GM12878 (cell line): Measurements from ENCODE around the gene NPAS3. TPM values are rescaled to one million over a fixed set of nuclear protein-coding genes. Genes with fewer than 3 reads are reported as not detected.

Experiments used
- ATAC-seq: fragments of 200-7000 bp; cut with Tn5 transposase; 3 replicates; pipeline ENCODE4 v1.9.1; 2020; ENCODE audit warnings: mild to moderate bottlenecking, moderate library complexity
- BruUV-seq: library from RNA; stranded (reverse); fragments of 400-500 nt; replicated peaks from 2 replicates; lab custom pipeline; 2021; lab: Mats Ljungman, UMichigan
- CTCF ChIA-PET: fragments of 300-600 bp; sonication (Branson Sonifier 250); formaldehyde crosslinking; extraction: SDS; loops from one replicate; lab custom pipeline; 2021; ENCODE audit warnings: inconsistent platforms; lab: Yijun Ruan, JAX
- POLR2A ChIA-PET: fragments of 350-600 bp; formaldehyde crosslinking; extraction: SDS; loops from one replicate; lab custom pipeline; 2021; ENCODE audit warnings: inconsistent platforms; lab: Charles Lee
- RAD21 ChIA-PET: fragments of 300-600 bp; sonication (Branson Sonifier 250); formaldehyde crosslinking; loops from one replicate; lab custom pipeline; 2023; ENCODE audit warnings: antibody characterized with exemption; ENCODE audit not compliant: unreplicated experiment; lab: Charles Lee
- SMC1A ChIA-PET: fragments of 300-600 bp; sonication (Branson Sonifier 250); formaldehyde crosslinking; loops from one replicate; lab custom pipeline; 2023; ENCODE audit not compliant: unreplicated experiment, uncharacterized antibody; lab: Charles Lee
- DNase-seq: peaks from one replicate; pipeline ENCODE4 v3.0.0-alpha.2; 2011; ENCODE audit warnings: low read depth, low spot score
- FAIRE-seq: peaks from 3 replicates; lab custom pipeline; 2011; peaks lifted over from hg19 to GRCh38; lab: Jason Lieb, UNC
- H2AFZ ChIP-seq: 2 replicates; pipeline ENCODE4 v1.6.0; 2011; ENCODE audit warnings: low read depth, low read length, control low read depth; ENCODE audit not compliant: control insufficient read depth
- H3K27ac ChIP-seq: 2 replicates; pipeline ENCODE4 v1.5.1; 2011; ENCODE audit warnings: control low read depth; ENCODE audit not compliant: control insufficient read depth, insufficient read depth
- H3K27me3 ChIP-seq, 2 experiments: replicated peaks in 1 of 2; 2 replicates each; pipeline versions ENCODE4 v1.6.0 to v1.6.1; 2011; ENCODE audit warnings: low read length in 1 of 2; ENCODE audit not compliant: control insufficient read depth in 2 of 2, insufficient read depth in 2 of 2
- H3K36me3 ChIP-seq, 2 experiments: 2 replicates each; pipeline ENCODE4 v1.5.1; 2011; ENCODE audit warnings: low read length in 1 of 2; ENCODE audit not compliant: control insufficient read depth in 2 of 2, insufficient read depth in 2 of 2
- H3K4me1 ChIP-seq: 2 replicates; pipeline ENCODE4 v1.6.1; 2011; ENCODE audit warnings: mild to moderate bottlenecking, low read length, moderate library complexity, mixed read lengths; ENCODE audit not compliant: control insufficient read depth, insufficient read depth
- H3K4me2 ChIP-seq: 2 replicates; pipeline ENCODE4 v1.6.0; 2011; ENCODE audit warnings: control low read depth; ENCODE audit not compliant: control insufficient read depth, insufficient read depth
- H3K4me3 ChIP-seq: fragments of 200-600 bp; sonication (generic); 2 replicates; pipeline ENCODE4 v1.5.1; 2016
- H3K79me2 ChIP-seq: 2 replicates; pipeline ENCODE4 v1.6.0; 2011; ENCODE audit warnings: low read length; ENCODE audit not compliant: control insufficient read depth, insufficient read depth
- H3K9ac ChIP-seq: 2 replicates; pipeline ENCODE4 v1.8.0; 2011; ENCODE audit warnings: low read length, control low read depth, mixed read lengths; ENCODE audit not compliant: control insufficient read depth, insufficient read depth
- H3K9me3 ChIP-seq: replicated peaks from 3 replicates; pipeline ENCODE4 v1.5.1; 2011; ENCODE audit warnings: mild to moderate bottlenecking, low read length; ENCODE audit not compliant: control insufficient read depth, insufficient read depth
- H4K20me1 ChIP-seq: 2 replicates; pipeline ENCODE4 v1.6.0; 2011; ENCODE audit not compliant: control insufficient read depth, insufficient read depth
- BMI1 ChIP-seq: fragments of 450-650 bp; IDR thresholded peaks from 2 replicates; pipeline ENCODE4 v1.6.1; 2016; ENCODE audit warnings: mild to moderate bottlenecking, moderate library complexity, borderline replicate concordance
- CBX3 ChIP-seq: fragments of 200-600 bp; sonication (generic); IDR thresholded peaks from 2 replicates; pipeline ENCODE4 v1.6.1; 2016; ENCODE audit warnings: low read depth, borderline replicate concordance
- CBX5 ChIP-seq: sonication (generic); IDR thresholded peaks from 2 replicates; pipeline ENCODE4 v1.6.1; 2016; ENCODE audit warnings: low read depth, moderate library complexity, mild to moderate bottlenecking, inconsistent platforms
- CREM ChIP-seq: IDR thresholded peaks from 2 replicates; pipeline ENCODE4 v1.6.1; 2014; ENCODE audit warnings: antibody characterized with exemption, low read depth
- FOS ChIP-seq: IDR thresholded peaks from 3 replicates; pipeline ENCODE4 v1.6.1; 2011; ENCODE audit warnings: borderline replicate concordance; ENCODE audit not compliant: insufficient read length; ENCODE audit errors: extremely low read depth
- FOXM1 ChIP-seq: IDR thresholded peaks from 2 replicates; pipeline ENCODE4 v1.6.1; 2012; ENCODE audit warnings: low read depth, mild to moderate bottlenecking, inconsistent platforms, low read length, moderate library complexity
- KAT2A ChIP-seq: conservative IDR thresholded peaks from 2 replicates; pipeline ENCODE4 v1.6.1; 2011; ENCODE audit warnings: low read depth, low read length; ENCODE audit not compliant: control insufficient read depth
- MEF2A ChIP-seq: IDR thresholded peaks from 2 replicates; pipeline ENCODE4 v1.6.1; 2011; ENCODE audit warnings: low read depth, mild to moderate bottlenecking, low read length, moderate library complexity; ENCODE audit not compliant: insufficient read depth
- MEF2B ChIP-seq: fragments of 450-650 bp; IDR thresholded peaks from 2 replicates; pipeline ENCODE4 v1.6.1; 2018; ENCODE audit warnings: mild to moderate bottlenecking, moderate library complexity; ENCODE audit not compliant: partially characterized antibody, poor library complexity, severe bottlenecking
- POLR2AphosphoS5 ChIP-seq: IDR thresholded peaks from 2 replicates; pipeline ENCODE4 v1.6.1; 2011; ENCODE audit warnings: mild to moderate bottlenecking, low read length, inconsistent platforms
- RAD51 ChIP-seq: fragments of 450-650 bp; IDR thresholded peaks from 2 replicates; pipeline ENCODE4 v1.6.1; 2016; ENCODE audit warnings: moderate library complexity, mild to moderate bottlenecking, inconsistent platforms
- RB1 ChIP-seq: fragments of 450-650 bp; formaldehyde crosslinking; IDR thresholded peaks from 2 replicates; pipeline ENCODE4 v1.6.1; 2017; ENCODE audit warnings: mild to moderate bottlenecking, borderline replicate concordance
- SMAD5 ChIP-seq: IDR thresholded peaks from 2 replicates; pipeline ENCODE4 v1.6.1; 2016; ENCODE audit warnings: antibody characterized with exemption, low read depth
- SMC3 ChIP-seq: IDR thresholded peaks from 2 replicates; pipeline ENCODE4 v1.6.1; 2011; ENCODE audit warnings: low read length, improper control_type of control experiment, borderline replicate concordance
- ZNF24 ChIP-seq: fragments of 450-650 bp; IDR thresholded peaks from 2 replicates; pipeline ENCODE4 v1.6.1; 2017; ENCODE audit warnings: antibody characterized with exemption, mild to moderate bottlenecking
- WGBS: methylation state at CpG from one replicate; pipeline ENCODE4 v1.1.6; 2016; ENCODE audit warnings: low lambda C conversion rate; ENCODE audit not compliant: insufficient replicate concordance, insufficient coverage; ENCODE audit errors: missing lambda C conversion rate; 5-methylcytosine and 5-hydroxymethylcytosine counted together
- in situ Hi-C: fragments of 300-500 bp; cut with MboI; formaldehyde crosslinking; loops from 9 replicates; pipeline ENCODE4 v1.14.3; 2018; ENCODE audit warnings: mixed read lengths
- intact Hi-C: fragments of 100-400 bp; cut with micrococcal nuclease; formaldehyde crosslinking; loops from one replicate; pipeline ENCODE4 v1.14.2; 2022; ENCODE audit not compliant: unreplicated experiment
- polyA plus RNA-seq, 11 experiments: library from polyadenylated mRNA; depleted of rRNA in 4 of 11; unstranded in 6 of 11; stranded (reverse) in 5 of 11; fragments of >200 nt; fragmentation: Nextera tagmentation in 4 of 11; fragmentation: Illumina TruSeq in 1 of 11; extraction: Ambion mirVana in 4 of 11; extraction: Trizol in 1 of 11; gene quantifications; 1 replicate in 1 of 11; 2 replicates in 10 of 11; pipeline versions ENCODE4 v1.2.1 to v1.2.3, GENCODE V29; 2011 to 2016; ENCODE audit warnings: inconsistent platforms in 2 of 11, missing spikeins in 2 of 11, low read depth in 1 of 11
- total RNA-seq, 4 experiments: library from RNA; depleted of rRNA in 3 of 4; stranded (reverse); fragments of >200 nt in 3 of 4; fragmentation: Illumina TruSeq in 1 of 4; extraction: Trizol in 1 of 4; gene quantifications; 2 replicates each; pipeline versions ENCODE4 v1.2.1 to v1.2.3, GENCODE V29; 2013 to 2021
- TF ChIP-seq, protein P1 (sequence below): fragments of 150-350 bp; IDR thresholded peaks from 2 replicates; pipeline ENCODE4 v1.6.1; 2016; ENCODE audit warnings: low read depth, low read length

Gene NPAS3
- total and polyA plus RNA-seq, 10 of the 15 experiments (the other 5 are each of a cell fraction or from before 2014, with no cell fraction given) = under 0.01 to 2.7 (median 0.03) TPM; not detected in 6

DNA sequence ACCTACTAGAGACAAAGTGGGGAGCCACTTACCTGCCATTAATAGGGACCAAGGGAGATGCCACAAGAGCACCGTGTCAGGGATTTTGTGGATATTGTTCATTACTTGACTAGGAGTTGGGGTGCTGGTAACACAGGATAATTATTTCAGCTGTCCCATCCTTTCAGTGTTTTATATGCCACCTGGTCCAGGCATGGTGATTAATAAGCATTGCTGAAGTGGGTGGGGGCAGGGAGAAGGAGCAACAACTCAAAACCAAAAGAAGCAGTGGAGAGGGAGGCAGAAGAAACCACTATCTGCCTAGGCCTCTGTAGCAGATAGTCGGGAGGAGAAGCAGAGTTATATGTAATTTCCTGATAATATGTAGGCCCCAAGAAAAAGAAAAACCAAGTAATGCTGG, 184.6 kb downstream of the NPAS3 start:
- ATAC-seq = no peak
- in situ Hi-C loops (no loop called here), intact Hi-C loops (no loop called here)
- 7% methylated on average over 2 of the region's 2 CpGs for WGBS
- ChIA-PET CTCF (interaction anchor here (0.7 to 1.5 kb wide), 2 partner anchors 12 to 29 kb away, joined by 3 read pairs; no protein-coding TSS in a partner anchor), POLR2A (no interaction called here), SMC1A (no interaction called here), RAD21 (no interaction called here)
- no peak for DNase-seq
- H2AFZ ChIP-seq = no peak overlapping the region
- no peaks in the 10 kb centered on the region for H3K36me3 ChIP-seq
- no peak for FAIRE-seq
- H3K79me2 ChIP-seq = no peaks in the 10 kb centered on the region
- no peak overlapping the region for H3K4me2 ChIP-seq
- no peaks in the 10 kb centered on the region for H3K9me3 ChIP-seq
- H4K20me1 ChIP-seq = no peaks in the 10 kb centered on the region
- no peak overlapping the region for H3K4me3 ChIP-seq
- H3K27me3 ChIP-seq = no peaks in the 10 kb centered on the region
- H3K4me1 ChIP-seq = no peaks in the 10 kb centered on the region
- H3K9ac ChIP-seq = no peak overlapping the region
- TF ChIP-seq, protein P1, sequence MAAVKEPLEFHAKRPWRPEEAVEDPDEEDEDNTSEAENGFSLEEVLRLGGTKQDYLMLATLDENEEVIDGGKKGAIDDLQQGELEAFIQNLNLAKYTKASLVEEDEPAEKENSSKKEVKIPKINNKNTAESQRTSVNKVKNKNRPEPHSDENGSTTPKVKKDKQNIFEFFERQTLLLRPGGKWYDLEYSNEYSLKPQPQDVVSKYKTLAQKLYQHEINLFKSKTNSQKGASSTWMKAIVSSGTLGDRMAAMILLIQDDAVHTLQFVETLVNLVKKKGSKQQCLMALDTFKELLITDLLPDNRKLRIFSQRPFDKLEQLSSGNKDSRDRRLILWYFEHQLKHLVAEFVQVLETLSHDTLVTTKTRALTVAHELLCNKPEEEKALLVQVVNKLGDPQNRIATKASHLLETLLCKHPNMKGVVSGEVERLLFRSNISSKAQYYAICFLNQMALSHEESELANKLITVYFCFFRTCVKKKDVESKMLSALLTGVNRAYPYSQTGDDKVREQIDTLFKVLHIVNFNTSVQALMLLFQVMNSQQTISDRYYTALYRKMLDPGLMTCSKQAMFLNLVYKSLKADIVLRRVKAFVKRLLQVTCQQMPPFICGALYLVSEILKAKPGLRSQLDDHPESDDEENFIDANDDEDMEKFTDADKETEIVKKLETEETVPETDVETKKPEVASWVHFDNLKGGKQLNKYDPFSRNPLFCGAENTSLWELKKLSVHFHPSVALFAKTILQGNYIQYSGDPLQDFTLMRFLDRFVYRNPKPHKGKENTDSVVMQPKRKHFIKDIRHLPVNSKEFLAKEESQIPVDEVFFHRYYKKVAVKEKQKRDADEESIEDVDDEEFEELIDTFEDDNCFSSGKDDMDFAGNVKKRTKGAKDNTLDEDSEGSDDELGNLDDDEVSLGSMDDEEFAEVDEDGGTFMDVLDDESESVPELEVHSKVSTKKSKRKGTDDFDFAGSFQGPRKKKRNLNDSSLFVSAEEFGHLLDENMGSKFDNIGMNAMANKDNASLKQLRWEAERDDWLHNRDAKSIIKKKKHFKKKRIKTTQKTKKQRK = no peak
- TF ChIP-seq FOS (no peak), RB1 (no peak), SMC3 (no peak), CBX3 (no peak), SMAD5 (no peak), FOXM1 (no peak), CBX5 (no peak), ZNF24 (no peak), CREM (no peak), BMI1 (no peak), RAD51 (no peak), POLR2AphosphoS5 (no peak), MEF2A (no peak), MEF2B (no peak), KAT2A (no peak)
- no peak overlapping the region for H3K27ac ChIP-seq
- BruUV-seq = no TSS peak
